Endothelial cell of umbilical vein (primary cell): Measurements from ENCODE around the gene GNAQ. TPM values are rescaled to one million over a fixed set of nuclear protein-coding genes. Genes with fewer than 3 reads are reported as not detected.

Source experiments
- BruUV-seq: library from RNA; stranded (reverse); fragments of 400-500 nt; replicated peaks from 2 replicates; lab custom pipeline; 2021; lab: Mats Ljungman, UMichigan
- CTCF ChIA-PET: fragments of 300-600, 350-600 bp; sonication (Branson Sonifier 250); formaldehyde crosslinking; loops from one replicate; lab custom pipeline; 2021; ENCODE audit warnings: antibody characterized with exemption, inconsistent platforms; lab: Charles Lee
- POLR2A ChIA-PET: fragments of 300-600, 350-600 bp; sonication (Branson Sonifier 250); formaldehyde crosslinking; loops from one replicate; lab custom pipeline; 2021; ENCODE audit warnings: antibody characterized with exemption, inconsistent platforms; lab: Charles Lee
- DNase-seq: peaks from one replicate; pipeline ENCODE4 v3.0.0-alpha.2; 2011; ENCODE audit warnings: low read depth, low spot score
- FAIRE-seq: peaks from 2 replicates; lab custom pipeline; 2011; peaks lifted over from hg19 to GRCh38; lab: Jason Lieb, UNC
- H2AFZ ChIP-seq: 2 replicates; pipeline ENCODE4 v1.6.0; 2012; ENCODE audit warnings: low read depth, low read length, control low read depth, inconsistent platforms
- H3K27ac ChIP-seq: 2 replicates; pipeline ENCODE4 v1.5.1; 2011; ENCODE audit warnings: low read depth, mild to moderate bottlenecking, control low read depth, low read length, moderate library complexity; ENCODE audit not compliant: insufficient read depth
- H3K27me3 ChIP-seq, 2 experiments: 2 replicates each; pipeline versions ENCODE4 v1.6.0 to v1.6.1; 2011; ENCODE audit warnings: low read length in 2 of 2, mixed read lengths in 1 of 2; ENCODE audit not compliant: control insufficient read depth in 2 of 2, insufficient read depth in 2 of 2
- H3K36me3 ChIP-seq, 2 experiments: 2 replicates in 1 of 2; 3 replicates in 1 of 2; pipeline ENCODE4 v1.5.1; 2011; ENCODE audit warnings: low read length in 2 of 2, mild to moderate bottlenecking in 1 of 2, moderate library complexity in 1 of 2; ENCODE audit not compliant: control insufficient read depth in 2 of 2, insufficient read depth in 2 of 2; ENCODE audit errors: extremely low read depth in 1 of 2
- H3K4me1 ChIP-seq: 3 replicates; pipeline ENCODE4 v1.5.1; 2011; ENCODE audit warnings: mild to moderate bottlenecking, low read length; ENCODE audit not compliant: control insufficient read depth, insufficient read depth; ENCODE audit errors: extremely low read depth
- H3K4me2 ChIP-seq: 2 replicates; pipeline ENCODE4 v1.6.1; 2011; ENCODE audit warnings: low read length, control low read depth, mixed read lengths; ENCODE audit not compliant: insufficient read depth
- H3K4me3 ChIP-seq, 3 experiments: fragments of 200-600 bp in 1 of 3; sonication (generic), shearing (Covaris generic) in 1 of 3; replicated peaks in 1 of 3; 2 replicates each; pipeline ENCODE4 v1.5.1; 2011 to 2016; ENCODE audit warnings: control low read depth in 3 of 3, low read length in 3 of 3, mild to moderate bottlenecking in 2 of 3, inconsistent platforms in 1 of 3, low read depth in 1 of 3, moderate library complexity in 1 of 3; ENCODE audit not compliant: insufficient read depth in 1 of 3
- H3K79me2 ChIP-seq: 2 replicates; pipeline ENCODE4 v1.6.0; 2012; ENCODE audit warnings: low read length, inconsistent platforms; ENCODE audit not compliant: control insufficient read depth, insufficient read depth
- H3K9ac ChIP-seq: replicated peaks from 2 replicates; pipeline ENCODE3; 2011; ENCODE audit warnings: low read length, control low read depth; ENCODE audit not compliant: insufficient read depth; ENCODE audit errors: extremely low read depth
- H3K9me1 ChIP-seq: replicated peaks from 3 replicates; pipeline ENCODE4 v1.6.0; 2011; ENCODE audit warnings: mild to moderate bottlenecking, low read length; ENCODE audit not compliant: control insufficient read depth, insufficient read depth; ENCODE audit errors: extremely low read depth
- H3K9me3 ChIP-seq: replicated peaks from 2 replicates; pipeline ENCODE4 v1.5.1; 2012; ENCODE audit warnings: low read length, inconsistent platforms; ENCODE audit not compliant: control insufficient read depth, insufficient read depth
- H4K20me1 ChIP-seq: replicated peaks from 2 replicates; pipeline ENCODE3; 2011; ENCODE audit warnings: mild to moderate bottlenecking, low read length; ENCODE audit not compliant: control insufficient read depth, insufficient read depth; ENCODE audit errors: extremely low read depth
- CTCF ChIP-seq, 2 donors: IDR thresholded peaks; 1 replicate in 1 of 2; 2 replicates in 1 of 2; pipeline ENCODE4 v1.5.1; 2011; ENCODE audit warnings: low read length in 2 of 2, mild to moderate bottlenecking in 2 of 2, moderate library complexity in 2 of 2, control low read depth in 1 of 2, inconsistent platforms in 1 of 2, low read depth in 1 of 2; ENCODE audit not compliant: insufficient read depth in 1 of 2; ENCODE audit errors: extremely low read depth in 1 of 2
- EZH2 ChIP-seq: IDR thresholded peaks from 2 replicates; pipeline ENCODE4 v1.6.1; 2012; ENCODE audit warnings: borderline replicate concordance, low read depth, mild to moderate bottlenecking, moderate library complexity, low read length, inconsistent platforms; ENCODE audit not compliant: severe bottlenecking
- FOS ChIP-seq: IDR thresholded peaks from 2 replicates; pipeline ENCODE4 v1.6.1; 2011; ENCODE audit warnings: mild to moderate bottlenecking, low read length, moderate library complexity, borderline replicate concordance; ENCODE audit not compliant: insufficient read depth
- GATA2 ChIP-seq: IDR thresholded peaks from 2 replicates; pipeline ENCODE4 v1.7.0; 2011; ENCODE audit warnings: low read depth, mild to moderate bottlenecking, moderate library complexity, mixed read lengths, low read length; ENCODE audit not compliant: insufficient read length, insufficient read depth
- JUN ChIP-seq: IDR thresholded peaks from 2 replicates; pipeline ENCODE4 v1.6.1; 2011; ENCODE audit warnings: borderline replicate concordance, low read depth; ENCODE audit not compliant: insufficient read length, insufficient read depth
- MAX ChIP-seq: IDR thresholded peaks from 2 replicates; pipeline ENCODE4 v1.6.1; 2011; ENCODE audit not compliant: insufficient read depth, insufficient read length
- MYC ChIP-seq: IDR thresholded peaks from one replicate; pipeline ENCODE4 v1.6.1; 2011; ENCODE audit warnings: mild to moderate bottlenecking, low read depth, low read length
- POLR2A ChIP-seq: IDR thresholded peaks from 2 replicates; pipeline ENCODE4 v1.6.1; 2012; ENCODE audit warnings: low read depth, mild to moderate bottlenecking, control low read depth, low read length
- POLR2AphosphoS5 ChIP-seq: IDR thresholded peaks from 2 replicates; pipeline ENCODE4 v1.6.1; 2012; ENCODE audit warnings: low read depth, mild to moderate bottlenecking, control low read depth, low read length, moderate library complexity; ENCODE audit not compliant: insufficient read depth
- dilution Hi-C: fragments of 300-500 bp; cut with MboI; formaldehyde crosslinking; loops from one replicate; pipeline ENCODE4 v1.15.0; 2019; ENCODE audit warnings: low sequenced_read_pairs; ENCODE audit not compliant: extremely low pct_ligation_motif_present
- intact Hi-C: fragments of 100-400 bp; cut with micrococcal nuclease; formaldehyde crosslinking; loops from one replicate; pipeline ENCODE4 v1.10.0; 2022
- polyA plus RNA-seq, 4 experiments: library from polyadenylated mRNA; depleted of rRNA in 3 of 4; stranded (reverse) in 3 of 4; unstranded in 1 of 4; fragments of >200 nt; gene quantifications; 2 replicates each; pipeline versions ENCODE4 v1.2.1 to v1.2.3, GENCODE V29; 2011 to 2012; ENCODE audit warnings: missing spikeins in 1 of 4
- total RNA-seq: library from RNA; stranded (reverse); gene quantifications from 2 replicates; pipeline ENCODE4 v1.2.3, GENCODE V29; 2021

GNAQ gene
- total and polyA plus RNA-seq, 2 donors (not counting 3 experiments of a cell fraction or from before 2014, with no cell fraction given): 26.1 to 67.3 TPM

- H3K4me3 ChIP-seq: no peak overlapping the region
- POLR2A ChIA-PET: no interaction called here
- no peaks in the 10 kb centered on the region for H4K20me1 ChIP-seq
- TF ChIP-seq POLR2AphosphoS5 (no peak), MAX (no peak), CTCF (IDR thresholded peaks at IDR 0.05; ENCODE audit: extremely low read depth in 1 of 2, insufficient read depth in 1 of 2, low read depth in 1 of 2, low read length in 2 of 2) (no peak), POLR2A (no peak), JUN (no peak), GATA2 (no peak), MYC (no peak), EZH2 (no peak), FOS (no peak)
- BruUV-seq: no TSS peak
- H3K9me1 ChIP-seq: no peaks in the 10 kb centered on the region
- DNase-seq (no peak), FAIRE-seq (no peak)
- H2AFZ ChIP-seq: no peak overlapping the region
- peaks cover 10% of the 10 kb centered on the region for H3K79me2 ChIP-seq
- H3K4me1 ChIP-seq: peaks cover 12% of the 10 kb centered on the region
- intact Hi-C loops (no loop called here), dilution Hi-C loops (no loop called here)
- H3K36me3 ChIP-seq: no peaks in the 10 kb centered on the region
- CTCF ChIA-PET: interaction anchor here (0.9 kb wide), 1 partner anchor 10 kb away, joined by 3 read pairs; no protein-coding TSS in a partner anchor
- no peak overlapping the region for H3K27ac ChIP-seq
- no peak overlapping the region for H3K4me2 ChIP-seq
- H3K9ac ChIP-seq: no peak overlapping the region
- no peaks in the 10 kb centered on the region for H3K9me3 ChIP-seq
- H3K27me3 ChIP-seq: no peaks in the 10 kb centered on the region
Measured at GRCh38 chr9:77901018-77901417, 130.6 kb downstream of the GNAQ start.
